Coronary artery (tissue), 2 donors: Measurements from ENCODE around the gene LIMS1.
"Not testable (repeated sequence)": the region's sequence is repeated elsewhere in the genome, so short reads cannot be mapped to it uniquely, and the experiment has no call there.

ENCODE experiments used
- DNase-seq: peaks from one replicate; pipeline ENCODE4 v3.0.0-alpha.2; 2017; ENCODE audit warnings: low spot score
- H3K27ac ChIP-seq, 2 donors: fragments of 200-600 bp; sonication (generic); one replicate each; pipeline ENCODE4 v1.5.1; 2016 to 2019
- H3K4me3 ChIP-seq: fragments of 200-600 bp; sonication (generic); 2 replicates; pipeline ENCODE4 v1.5.1; 2016; ENCODE audit warnings: mild to moderate bottlenecking, moderate library complexity
- TF ChIP-seq, protein P1 (sequence below): fragments of 200-600 bp; sonication (generic); IDR thresholded peaks from one replicate; pipeline ENCODE4 v1.5.1; 2019; ENCODE audit warnings: antibody characterized with exemption

LIMS1 gene

DNA sequence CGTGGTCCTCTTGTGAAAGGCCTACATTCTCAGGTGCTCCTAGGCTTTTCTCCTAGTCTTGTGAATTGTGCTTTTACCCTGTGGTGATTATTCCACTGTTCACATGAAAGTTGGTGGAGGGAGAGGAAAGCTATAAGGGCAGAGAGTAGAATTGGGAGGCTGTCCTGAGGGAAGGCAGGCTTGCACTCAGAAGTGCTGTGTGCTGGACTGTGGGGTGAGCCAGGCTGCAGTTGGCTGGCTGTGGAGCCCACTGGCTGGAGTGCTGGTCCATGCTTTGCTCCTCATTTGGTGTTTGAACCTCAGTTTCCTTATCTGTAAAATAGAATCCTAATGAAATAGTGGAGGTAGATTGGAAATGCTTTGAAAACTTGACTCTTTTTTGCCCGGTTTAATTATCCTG, 21.3 kb downstream of the LIMS1 start:
- H3K27ac ChIP-seq = no peak overlapping the region
- H3K4me3 ChIP-seq = no peak overlapping the region
- DNase-seq = no peak
- TF ChIP-seq, protein P1, sequence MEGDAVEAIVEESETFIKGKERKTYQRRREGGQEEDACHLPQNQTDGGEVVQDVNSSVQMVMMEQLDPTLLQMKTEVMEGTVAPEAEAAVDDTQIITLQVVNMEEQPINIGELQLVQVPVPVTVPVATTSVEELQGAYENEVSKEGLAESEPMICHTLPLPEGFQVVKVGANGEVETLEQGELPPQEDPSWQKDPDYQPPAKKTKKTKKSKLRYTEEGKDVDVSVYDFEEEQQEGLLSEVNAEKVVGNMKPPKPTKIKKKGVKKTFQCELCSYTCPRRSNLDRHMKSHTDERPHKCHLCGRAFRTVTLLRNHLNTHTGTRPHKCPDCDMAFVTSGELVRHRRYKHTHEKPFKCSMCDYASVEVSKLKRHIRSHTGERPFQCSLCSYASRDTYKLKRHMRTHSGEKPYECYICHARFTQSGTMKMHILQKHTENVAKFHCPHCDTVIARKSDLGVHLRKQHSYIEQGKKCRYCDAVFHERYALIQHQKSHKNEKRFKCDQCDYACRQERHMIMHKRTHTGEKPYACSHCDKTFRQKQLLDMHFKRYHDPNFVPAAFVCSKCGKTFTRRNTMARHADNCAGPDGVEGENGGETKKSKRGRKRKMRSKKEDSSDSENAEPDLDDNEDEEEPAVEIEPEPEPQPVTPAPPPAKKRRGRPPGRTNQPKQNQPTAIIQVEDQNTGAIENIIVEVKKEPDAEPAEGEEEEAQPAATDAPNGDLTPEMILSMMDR = no peak

DNA sequence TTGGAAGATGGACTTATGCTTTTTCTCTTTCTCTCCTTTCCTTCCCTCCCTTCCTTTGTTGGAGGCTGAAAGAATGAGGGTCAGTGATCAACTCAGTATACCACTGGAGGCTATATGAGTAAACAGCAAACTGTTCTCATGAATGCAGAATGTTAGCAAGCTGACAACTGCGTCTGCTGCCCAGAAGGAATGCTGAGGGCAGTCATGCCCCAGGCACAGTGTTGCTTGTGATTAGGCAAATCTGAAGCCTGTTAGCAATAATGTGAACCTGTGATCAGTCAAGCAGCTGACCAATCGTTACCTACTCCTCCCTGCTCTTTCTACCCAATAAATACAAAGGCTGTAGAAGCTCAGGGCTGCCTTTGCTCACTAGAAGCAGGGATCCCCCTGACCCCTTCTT, 22.3 kb downstream of the LIMS1 start:
- not testable (repeated sequence) for H3K4me3 ChIP-seq, H3K27ac ChIP-seq, DNase-seq

DNA sequence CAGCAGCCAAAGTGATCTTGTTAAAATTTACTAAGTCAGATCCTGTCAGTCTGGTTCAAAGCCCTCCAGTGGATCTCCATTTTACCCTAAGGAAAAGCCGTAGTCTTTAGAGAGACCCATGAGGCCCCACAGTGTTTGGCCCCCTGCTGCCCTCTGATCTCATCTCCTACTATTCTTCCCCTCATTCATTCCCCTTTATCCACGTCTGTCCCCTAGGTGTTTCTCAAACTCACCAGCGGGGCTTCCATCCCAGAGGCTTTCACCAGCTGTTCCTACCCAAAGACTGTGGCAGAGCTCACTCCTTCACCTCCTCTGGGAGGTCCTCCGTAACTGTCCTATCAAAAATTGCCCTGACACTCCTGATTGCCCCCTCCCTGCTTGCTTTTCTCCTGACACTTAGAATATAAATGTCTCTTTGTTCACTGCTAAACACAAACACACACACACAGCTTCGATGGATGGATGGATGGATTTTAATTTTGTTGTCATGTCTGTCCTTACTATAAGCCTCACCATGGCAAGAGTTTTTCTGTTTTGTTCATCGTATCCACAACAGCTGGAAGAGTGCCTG, 26.1 kb downstream of the LIMS1 start:
- no peak overlapping the region for H3K27ac ChIP-seq
- DNase-seq = no peak
- no peak overlapping the region for H3K4me3 ChIP-seq
- TF ChIP-seq, protein P1 = no peak

DNA sequence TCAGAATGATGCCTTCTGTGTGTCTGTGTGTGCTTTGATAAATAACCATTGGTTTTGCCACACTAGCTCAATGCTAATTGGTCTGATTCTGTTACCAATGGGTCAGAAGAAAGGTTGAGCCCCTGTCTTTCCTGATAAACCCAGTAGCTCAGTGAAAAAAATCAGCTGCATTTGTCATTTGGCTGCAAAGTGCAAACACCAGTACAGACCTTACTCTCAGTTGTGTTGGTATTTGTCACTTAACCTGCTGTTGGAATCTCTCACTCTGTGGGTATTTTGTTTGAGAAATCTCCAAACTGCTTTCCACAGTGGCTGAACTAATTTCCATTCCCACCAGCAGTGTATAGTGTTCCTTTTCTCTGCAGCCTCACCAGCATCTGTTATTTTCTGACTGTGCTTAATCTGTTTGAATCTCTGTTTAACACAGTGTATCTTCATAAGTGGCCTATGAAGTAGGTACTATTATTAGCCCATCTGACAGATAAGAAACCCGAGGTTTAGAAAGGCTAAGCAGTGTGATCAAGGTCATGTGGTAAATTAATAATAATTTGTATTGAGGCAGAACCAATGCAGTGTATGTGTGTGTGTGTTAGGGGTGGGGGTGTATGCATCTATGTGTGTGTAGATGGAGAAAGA, 26.7 kb downstream of the LIMS1 start:
- TF ChIP-seq, protein P1 = no peak
- Histone ChIP-seq H3K27ac (no peak overlapping the region), H3K4me3 (no peak overlapping the region)
- DNase-seq = no peak

DNA sequence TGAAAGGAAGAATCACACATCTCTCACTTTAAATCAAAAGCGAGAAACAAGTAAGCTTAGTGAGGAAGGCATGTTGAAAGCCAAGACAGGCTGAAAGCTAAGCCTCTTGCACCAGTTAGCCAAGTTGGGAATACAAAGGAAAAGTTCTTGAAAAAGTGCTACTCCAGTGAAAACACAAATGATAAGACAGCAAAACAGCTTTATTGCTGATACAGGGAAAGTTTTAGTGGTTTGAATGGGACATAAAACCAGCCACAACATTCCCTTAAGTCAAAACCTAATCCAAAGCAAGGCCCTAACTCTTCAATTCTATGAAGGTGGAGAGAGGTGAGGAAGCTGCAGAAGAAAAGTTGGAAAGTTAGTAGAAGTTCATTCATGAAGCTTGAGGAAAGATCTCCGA, 28.0 kb downstream of the LIMS1 start:
- H3K27ac ChIP-seq = no peak overlapping the region
- H3K4me3 ChIP-seq = no peak overlapping the region
- no peak for DNase-seq
- TF ChIP-seq, protein P1 = no peak

DNA sequence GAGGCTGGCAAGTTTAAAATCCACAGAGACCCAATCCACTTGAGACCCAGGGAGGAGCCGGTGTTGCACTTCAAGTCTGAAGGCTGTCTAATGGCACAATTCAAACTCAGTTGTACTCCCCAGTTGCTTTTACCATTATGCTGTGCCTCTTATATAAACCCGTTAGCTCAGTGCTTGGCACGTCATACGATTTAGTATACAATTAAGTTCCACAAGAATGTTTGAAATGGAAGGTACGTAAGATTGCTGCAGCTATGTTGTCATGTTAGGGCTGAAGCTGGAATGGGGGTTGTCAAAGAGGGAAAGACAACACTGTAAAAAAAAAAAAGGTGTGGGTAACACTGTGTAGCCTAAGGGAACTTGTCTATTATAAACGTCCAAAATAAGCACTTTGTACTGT, 30.2 kb downstream of the LIMS1 start:
- H3K27ac ChIP-seq = no peak overlapping the region
- no peak for DNase-seq
- no peak overlapping the region for H3K4me3 ChIP-seq
- TF ChIP-seq, protein P1 = no peak

DNA sequence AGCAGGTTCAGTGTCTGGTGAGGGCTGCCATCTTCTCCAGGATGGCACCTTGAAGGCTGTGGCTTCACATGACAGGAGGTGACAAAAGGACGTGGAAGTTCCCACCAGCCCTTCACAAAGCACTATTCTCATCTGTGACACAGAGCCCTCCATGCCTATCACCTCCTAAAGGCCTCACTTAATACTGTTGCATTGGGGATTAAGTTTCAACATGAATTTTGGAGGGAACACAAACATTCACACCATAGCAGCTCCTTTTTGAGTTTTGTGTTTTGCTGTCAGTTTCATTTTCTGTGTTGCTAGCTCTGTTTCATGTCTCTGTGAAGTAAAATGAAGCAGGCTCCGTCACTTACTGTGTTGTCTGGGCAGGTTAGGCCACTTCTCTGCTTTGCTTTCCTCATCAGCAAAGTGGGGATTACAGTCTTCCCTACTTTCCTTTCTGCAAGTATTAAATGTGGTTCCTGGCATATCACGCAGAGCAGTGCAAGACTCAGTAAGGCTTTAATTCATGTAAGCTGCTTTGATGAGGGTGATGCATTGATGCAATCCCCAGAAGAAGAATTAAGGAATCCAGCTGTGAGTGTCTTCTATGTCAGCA, 31.6 kb downstream of the LIMS1 start:
- DNase-seq = no peak
- no peak overlapping the region for H3K27ac ChIP-seq

More for the DNA sequence above, 31.6 kb downstream of the LIMS1 start:
- TF ChIP-seq, protein P1 = no peak
- H3K4me3 ChIP-seq = no peak overlapping the region
